Adipocyte (in vitro differentiated cells): ENCODE data around the gene KRTAP9-2.
"Not testable (repeated sequence)": the region's sequence is repeated elsewhere in the genome, so short reads cannot be mapped to it uniquely, and the experiment has no call there.

Experiments used
- DNase-seq: peaks from one replicate; pipeline ENCODE4 v3.0.0-alpha.2; 2015; ENCODE audit warnings: low read depth
- H3K27me3 ChIP-seq: replicated peaks from 2 replicates; pipeline ENCODE4 v1.7.0; 2013; ENCODE audit warnings: mild to moderate bottlenecking, low read length, moderate library complexity; ENCODE audit not compliant: control insufficient read depth, insufficient read depth
- H3K36me3 ChIP-seq: 2 replicates; pipeline ENCODE4 v1.7.0; 2013; ENCODE audit warnings: low read length, mild to moderate bottlenecking, moderate library complexity; ENCODE audit not compliant: control insufficient read depth, insufficient read depth, severe bottlenecking
- H3K4me1 ChIP-seq: 2 replicates; pipeline ENCODE4 v1.7.0; 2013; ENCODE audit warnings: mild to moderate bottlenecking, low read length, moderate library complexity; ENCODE audit not compliant: control insufficient read depth, insufficient read depth
- H3K4me3 ChIP-seq: 2 replicates; pipeline ENCODE4 v1.7.0; 2013; ENCODE audit warnings: mild to moderate bottlenecking, low read length, moderate library complexity
- H3K9ac ChIP-seq: 2 replicates; pipeline ENCODE4 v1.7.0; 2013; ENCODE audit warnings: mild to moderate bottlenecking, low read length, moderate library complexity
- H3K9me3 ChIP-seq: 2 replicates; pipeline ENCODE4 v1.7.0; 2013; ENCODE audit warnings: mild to moderate bottlenecking, low read length, moderate library complexity; ENCODE audit not compliant: control insufficient read depth

The KRTAP9-2 gene

DNA sequence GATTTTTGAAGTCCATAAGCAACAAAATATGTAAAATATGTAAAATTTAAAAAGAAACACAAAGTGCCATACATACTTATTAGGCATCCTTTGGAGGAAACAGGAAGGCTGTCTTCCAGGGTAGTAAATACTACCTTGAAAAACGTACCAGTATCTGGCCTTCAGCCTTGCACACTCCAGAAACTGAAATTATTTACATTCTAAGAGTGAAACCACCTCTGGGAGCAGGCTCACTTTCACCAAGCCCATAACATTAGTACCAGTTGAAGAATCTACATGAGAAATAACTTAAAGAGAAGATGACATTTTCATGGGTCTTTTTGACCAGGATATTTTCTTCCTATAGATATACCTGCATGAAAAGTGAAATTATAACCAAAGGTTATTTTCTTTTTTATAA is 30.4 kb upstream of the KRTAP9-2 start:
- H3K27me3 ChIP-seq, result no peaks in the 10 kb centered on the region
- no peak for DNase-seq
- H3K4me3 ChIP-seq, result no peak overlapping the region
- no peak overlapping the region for H3K9ac ChIP-seq
- no peaks in the 10 kb centered on the region for H3K36me3 ChIP-seq
- H3K9me3 ChIP-seq, result peaks cover 3% of the 10 kb centered on the region
- H3K4me1 ChIP-seq, result no peaks in the 10 kb centered on the region

DNA sequence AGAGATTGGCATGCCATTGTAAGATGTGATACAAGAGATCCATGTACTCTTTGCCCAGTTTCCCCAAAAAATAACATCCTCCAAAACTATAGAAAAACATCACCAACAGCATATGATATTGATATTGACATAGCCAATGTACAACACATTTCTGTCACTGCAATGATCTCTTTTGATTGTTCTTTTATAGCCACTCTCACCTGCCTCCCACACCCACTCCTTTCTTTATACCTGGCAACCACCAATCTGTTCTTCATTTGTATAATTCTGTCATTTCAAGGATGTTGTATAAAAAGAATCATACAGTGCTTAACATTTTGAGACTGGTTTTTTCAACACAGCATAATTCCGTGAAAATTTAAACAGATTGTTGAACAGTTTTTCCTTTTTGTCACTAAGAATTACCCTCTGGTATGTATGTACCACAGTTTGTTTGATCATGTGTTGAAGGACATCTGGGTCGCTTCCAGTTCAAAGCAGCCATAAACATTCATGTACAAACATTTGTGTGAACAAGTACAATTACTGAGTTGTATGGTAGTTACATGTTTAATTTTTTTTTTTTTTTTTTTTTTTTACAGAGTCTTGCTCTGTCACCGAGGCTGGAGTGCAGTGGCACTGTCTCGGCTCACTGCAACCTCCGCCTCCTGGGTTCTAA is 26.9 kb upstream of the KRTAP9-2 start:
- Histone ChIP-seq H3K36me3 (no peaks in the 10 kb centered on the region), H3K27me3 (no peaks in the 10 kb centered on the region), H3K9me3 (peaks cover 3% of the 10 kb centered on the region), H3K4me3 (no peak overlapping the region), H3K4me1 (no peaks in the 10 kb centered on the region), H3K9ac (no peak overlapping the region)
- no peak for DNase-seq

DNA sequence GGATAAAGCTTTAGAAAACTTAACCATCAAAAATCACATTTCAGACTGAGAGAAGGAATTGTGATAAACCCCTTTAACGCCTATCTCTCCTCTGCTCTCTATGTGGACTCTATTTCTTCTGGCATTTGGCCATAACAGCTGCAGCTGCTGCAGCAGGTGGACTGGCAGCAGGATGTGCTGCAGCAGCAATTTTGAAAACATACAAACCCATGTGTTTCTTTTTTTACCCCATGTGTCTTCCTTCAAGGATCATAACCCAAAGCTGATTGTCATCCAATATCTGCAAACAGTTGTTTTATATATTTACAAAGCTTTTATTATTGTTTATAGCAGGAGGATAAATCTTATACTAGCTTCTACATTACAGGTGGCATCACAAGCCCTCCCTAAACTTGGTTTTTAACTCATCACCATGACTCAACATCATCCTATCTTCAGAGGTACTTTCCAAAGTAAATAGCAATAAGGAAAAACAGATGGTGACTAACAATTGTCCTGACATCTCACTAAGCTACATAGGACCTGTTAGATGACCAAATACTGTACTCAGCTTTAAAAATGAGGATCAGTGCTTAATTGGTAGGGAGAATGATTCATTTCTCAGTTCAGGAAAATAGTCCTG is 14.5 kb upstream of the KRTAP9-2 start:
- H3K36me3 ChIP-seq, result no peaks in the 10 kb centered on the region
- H3K9ac ChIP-seq, result no peak overlapping the region
- H3K27me3 ChIP-seq, result no peaks in the 10 kb centered on the region
- H3K9me3 ChIP-seq, result peaks cover 5% of the 10 kb centered on the region
- no peaks in the 10 kb centered on the region for H3K4me1 ChIP-seq
- DNase-seq, result peak; percentile 33
- H3K4me3 ChIP-seq, result no peak overlapping the region

DNA sequence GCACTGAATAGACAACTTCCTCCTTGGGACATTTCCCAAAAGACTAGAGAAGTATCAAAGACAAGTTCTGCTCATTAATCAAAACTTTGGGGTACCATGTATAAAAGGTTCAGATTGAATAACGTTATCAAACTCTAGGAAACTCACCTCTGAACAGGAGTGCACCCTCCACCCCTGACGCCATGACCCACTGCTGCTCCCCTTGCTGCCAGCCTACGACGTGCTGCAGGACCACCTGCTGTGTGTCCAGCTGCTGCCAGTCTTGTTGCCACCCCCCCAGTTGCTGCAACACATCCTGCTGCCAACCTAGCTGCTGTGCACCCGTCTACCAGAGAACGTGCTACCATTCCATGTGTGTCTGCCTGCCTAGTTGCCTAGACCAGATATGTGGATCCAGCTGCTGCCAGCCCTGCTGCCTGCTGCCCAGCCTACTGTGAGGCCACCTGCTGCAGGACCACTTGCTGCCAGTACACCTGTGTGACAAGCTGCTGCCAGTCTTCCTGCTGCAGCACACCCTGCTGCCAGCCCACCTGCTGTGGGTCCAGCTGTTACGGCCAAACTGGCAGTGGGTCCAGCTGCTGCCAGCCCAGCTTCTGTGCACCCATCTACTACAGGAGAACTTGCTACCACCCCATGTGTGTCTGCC is 13.8 kb upstream of the KRTAP9-2 start:
- Histone ChIP-seq H3K36me3 (no peaks in the 10 kb centered on the region), H3K27me3 (no peaks in the 10 kb centered on the region), H3K4me3 (no peak overlapping the region), H3K4me1 (no peaks in the 10 kb centered on the region), H3K9ac (no peak overlapping the region), H3K9me3 (peaks cover 5% of the 10 kb centered on the region)
- DNase-seq, result no peak

DNA sequence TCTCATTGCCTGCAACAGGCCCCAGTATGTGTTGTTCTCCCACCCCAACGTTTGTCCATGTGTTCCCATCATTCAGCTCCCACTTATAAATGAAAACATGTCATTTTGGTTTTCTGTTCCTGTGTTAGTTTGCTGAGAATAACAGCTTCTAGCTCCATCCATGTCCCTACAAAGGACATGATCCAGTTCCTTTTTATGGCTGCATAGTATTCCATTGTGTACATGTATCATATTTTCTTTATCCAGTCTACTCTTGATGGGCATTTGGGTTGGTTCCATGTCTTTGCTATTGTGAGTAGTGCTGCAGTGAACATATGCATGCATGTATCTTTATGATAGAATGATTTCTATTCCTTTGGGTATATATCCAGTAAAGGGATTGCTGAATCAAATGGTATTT is 10.8 kb upstream of the KRTAP9-2 start:
- H3K4me3 ChIP-seq, result no peak overlapping the region
- no peak overlapping the region for H3K9ac ChIP-seq
- H3K27me3 ChIP-seq, result no peaks in the 10 kb centered on the region
- H3K4me1 ChIP-seq, result no peaks in the 10 kb centered on the region
- H3K9me3 ChIP-seq, result no peaks in the 10 kb centered on the region
- DNase-seq, result no peak
- H3K36me3 ChIP-seq, result no peaks in the 10 kb centered on the region

DNA sequence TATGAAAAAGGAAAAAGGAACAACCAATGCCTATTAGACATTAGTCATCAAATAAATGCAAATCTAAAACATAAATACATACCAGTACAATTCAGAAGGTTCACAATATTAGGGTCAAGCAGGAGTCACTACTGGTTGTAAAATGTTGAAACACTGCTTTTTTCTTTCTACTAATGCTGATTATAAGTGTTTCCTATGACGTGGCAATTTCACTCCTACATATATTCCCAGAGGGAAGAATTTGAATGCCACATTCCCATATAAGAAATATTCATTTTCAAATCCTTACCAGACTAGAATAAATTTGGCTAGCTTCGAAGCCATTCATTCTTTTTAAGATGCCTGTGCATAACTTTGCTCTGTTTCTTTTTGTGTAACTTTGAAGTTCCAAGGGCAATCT is 2.6 kb upstream of the KRTAP9-2 start:
- H3K4me1 ChIP-seq, result no peaks in the 10 kb centered on the region
- H3K36me3 ChIP-seq, result no peaks in the 10 kb centered on the region
- H3K9ac ChIP-seq, result no peak overlapping the region
- DNase-seq, result peak; percentile 12
- H3K4me3 ChIP-seq, result no peak overlapping the region
- H3K9me3 ChIP-seq, result no peaks in the 10 kb centered on the region
- peaks cover 5% of the 10 kb centered on the region for H3K27me3 ChIP-seq

DNA sequence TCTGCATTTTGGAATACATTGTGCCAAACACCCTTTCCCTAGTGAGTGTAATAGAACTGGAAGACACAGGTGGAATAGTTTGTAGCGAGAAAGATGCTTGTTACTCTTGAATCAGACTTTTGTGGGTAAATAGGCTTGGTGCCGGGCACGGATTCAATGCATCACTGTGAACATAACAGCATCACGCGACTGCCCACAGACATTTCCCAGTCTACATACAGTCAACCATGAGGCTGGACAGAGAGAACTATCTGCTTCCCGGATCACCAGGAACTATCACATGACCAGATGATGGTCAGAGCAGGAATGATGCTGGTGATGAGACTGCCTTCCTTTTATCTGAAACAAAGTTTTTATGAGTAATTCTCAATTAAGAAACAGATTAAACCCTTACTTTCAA is 397 bp upstream of the KRTAP9-2 start:
- Histone ChIP-seq H3K36me3 (no peaks in the 10 kb centered on the region), H3K4me3 (no peak overlapping the region), H3K9me3 (no peaks in the 10 kb centered on the region), H3K9ac (no peak overlapping the region), H3K27me3 (peaks cover 5% of the 10 kb centered on the region), H3K4me1 (no peaks in the 10 kb centered on the region)
- no peak for DNase-seq

DNA sequence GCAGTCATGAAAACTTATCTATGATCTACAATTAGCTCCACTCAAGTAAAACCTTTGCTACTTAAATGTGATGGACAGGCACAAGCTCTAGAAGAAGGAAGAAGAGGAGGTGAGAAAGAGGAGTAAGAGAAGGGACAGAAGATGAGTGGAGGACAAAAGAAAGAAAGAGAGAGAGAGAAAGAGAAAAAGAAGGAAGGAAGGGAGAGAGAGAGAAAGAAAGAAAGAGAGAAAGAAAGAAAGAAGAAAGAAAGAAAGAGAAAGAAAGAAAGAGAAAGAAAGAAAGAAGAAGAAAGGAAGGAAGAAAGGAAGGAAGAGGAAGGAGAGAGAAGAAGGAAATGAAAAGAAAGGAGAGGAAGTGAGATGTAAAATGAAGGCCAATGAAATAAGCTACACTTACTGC is 3.6 kb downstream of the KRTAP9-2 start:
- Histone ChIP-seq H3K4me3 (no peak overlapping the region), H3K9me3 (no peaks in the 10 kb centered on the region), H3K36me3 (no peaks in the 10 kb centered on the region), H3K27me3 (peaks cover 21% of the 10 kb centered on the region), H3K9ac (no peak overlapping the region), H3K4me1 (peaks cover 6% of the 10 kb centered on the region)
- no peak for DNase-seq

DNA sequence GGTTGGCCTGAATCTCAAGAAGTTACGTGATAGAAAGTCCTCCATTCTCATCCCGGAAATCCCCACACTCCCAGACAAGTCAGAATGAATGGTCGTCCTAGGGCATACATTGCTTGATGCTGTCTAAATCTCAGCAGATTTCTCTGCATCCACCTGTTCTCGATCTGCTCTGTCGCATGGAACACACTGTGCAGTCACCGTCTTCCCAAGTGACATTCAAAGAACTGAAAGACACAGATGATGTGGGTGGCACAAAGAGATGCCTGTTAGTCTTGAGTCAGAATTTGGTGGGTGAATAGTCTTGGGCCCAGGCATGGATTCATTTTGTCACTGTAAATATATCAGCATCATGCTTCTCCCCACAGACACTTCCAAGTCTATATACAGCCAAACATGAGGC is 5.3 kb downstream of the KRTAP9-2 start:
- Histone ChIP-seq H3K27me3 (peaks cover 16% of the 10 kb centered on the region), H3K4me3 (no peak overlapping the region), H3K36me3 (no peaks in the 10 kb centered on the region), H3K9ac (no peak overlapping the region), H3K4me1 (peaks cover 6% of the 10 kb centered on the region), H3K9me3 (no peaks in the 10 kb centered on the region)
- no peak for DNase-seq

DNA sequence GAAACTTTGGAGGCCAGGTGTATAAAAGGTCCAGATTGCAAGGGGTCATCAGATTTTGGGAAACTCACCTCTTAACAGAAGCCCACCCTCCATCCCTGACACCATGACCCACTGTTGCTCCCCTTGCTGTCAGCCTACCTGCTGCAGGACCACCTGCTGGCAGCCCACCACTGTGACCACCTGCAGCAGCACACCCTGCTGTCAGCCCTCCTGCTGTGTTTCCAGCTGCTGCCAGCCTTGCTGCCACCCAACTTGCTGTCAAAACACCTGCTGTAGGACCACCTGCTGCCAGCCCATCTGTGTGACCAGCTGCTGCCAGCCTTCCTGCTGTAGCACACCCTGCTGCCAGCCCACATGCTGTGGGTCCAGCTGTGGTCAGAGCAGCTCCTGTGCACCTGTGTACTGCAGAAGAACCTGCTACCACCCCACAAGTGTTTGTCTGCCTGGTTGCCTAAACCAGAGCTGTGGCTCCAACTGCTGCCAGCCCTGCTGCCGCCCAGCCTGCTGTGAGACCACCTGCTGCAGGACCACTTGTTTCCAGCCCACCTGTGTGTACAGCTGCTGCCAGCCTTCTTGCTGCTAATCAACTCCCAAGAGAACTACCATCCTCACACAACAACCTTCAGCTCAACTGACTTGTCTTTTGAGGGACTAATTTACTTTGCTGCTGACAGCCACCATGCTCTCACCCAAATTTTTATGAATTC is 6.1 kb downstream of the KRTAP9-2 start, which contains the start of gene KRTAP9-3:
TSS of gene KRTAP9-3 (plus strand) at position 51 of the 707 bp plus-strand sequence. CDS start at position 104, 53 bp downstream.
- not testable (repeated sequence) for H3K4me1 ChIP-seq, H3K9me3 ChIP-seq, H3K36me3 ChIP-seq, H3K4me3 ChIP-seq, H3K9ac ChIP-seq, DNase-seq
- peaks cover 16% of the 10 kb centered on the region for H3K27me3 ChIP-seq

DNA sequence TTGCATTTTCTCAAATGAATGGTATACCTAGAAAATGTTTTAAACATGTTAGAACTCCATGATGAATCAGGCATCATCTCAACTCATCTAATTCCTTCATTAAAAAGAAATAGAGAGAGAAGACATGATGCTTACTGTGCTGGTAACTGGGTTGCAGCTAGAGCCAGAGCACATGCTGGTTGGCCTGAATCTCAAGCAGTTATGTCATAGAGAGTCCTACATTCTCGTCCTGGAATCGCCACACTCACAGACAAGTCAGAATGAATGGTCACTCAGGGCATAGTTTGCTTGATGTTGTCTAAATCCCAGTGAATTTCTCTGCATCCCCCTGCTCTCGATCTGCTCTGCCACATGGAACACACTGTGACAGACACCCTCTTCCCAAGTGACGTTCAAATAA is 10.7 kb downstream of the KRTAP9-2 start:
- H3K9me3 ChIP-seq, H3K36me3 ChIP-seq, H3K4me3 ChIP-seq, DNase-seq, H3K4me1 ChIP-seq, H3K9ac ChIP-seq: not testable (repeated sequence)
- peaks cover 11% of the 10 kb centered on the region for H3K27me3 ChIP-seq
